Kidney (tissue), 14 donors: ENCODE results near the gene PAM16. TPM values are rescaled to one million over a fixed set of nuclear protein-coding genes. Genes with fewer than 3 reads are reported as not detected.

Experiments used
- DNase-seq, 5 donors: peaks; one replicate each; pipeline ENCODE4 v3.0.0-alpha.2; 2013 to 2020
- FAIRE-seq: peaks from 2 replicates; lab custom pipeline; 2012; peaks lifted over from hg19 to GRCh38; lab: Jason Lieb, UNC
- H3K27ac ChIP-seq, 2 donors: one replicate each; pipeline ENCODE4 v1.7.0; 2013; ENCODE audit warnings: low read depth in 2 of 2, low read length in 2 of 2, inconsistent platforms in 1 of 2
- H3K27me3 ChIP-seq: one replicate; pipeline ENCODE4 v1.7.1; 2013; ENCODE audit warnings: low read length, inconsistent platforms; ENCODE audit not compliant: control insufficient read depth, insufficient read depth
- H3K36me3 ChIP-seq, 3 donors: one replicate each; pipeline versions ENCODE4 v1.7.0 to v1.7.1; 2013; ENCODE audit warnings: low read length in 3 of 3, control low read depth in 1 of 3, inconsistent platforms in 1 of 3; ENCODE audit not compliant: insufficient read depth in 3 of 3, control insufficient read depth in 2 of 3
- H3K4me1 ChIP-seq, 3 donors: one replicate each; pipeline versions ENCODE4 v1.7.0 to v1.7.1; 2013; ENCODE audit warnings: low read length in 3 of 3, inconsistent platforms in 1 of 3, low read depth in 1 of 3; ENCODE audit not compliant: control insufficient read depth in 2 of 3, insufficient read depth in 2 of 3
- H3K4me3 ChIP-seq, 3 donors: one replicate each; pipeline versions ENCODE4 v1.7.0 to v1.8.1; 2013; ENCODE audit warnings: low read length in 3 of 3, control low read depth in 1 of 3, inconsistent platforms in 1 of 3
- H3K9ac ChIP-seq, 3 donors: one replicate each; pipeline versions ENCODE4 v1.7.0 to v1.7.1; 2013; ENCODE audit warnings: low read length in 3 of 3, control low read depth in 1 of 3, inconsistent platforms in 1 of 3
- H3K9me3 ChIP-seq, 3 donors: one replicate each; pipeline versions ENCODE4 v1.7.0 to v1.7.1; 2013; ENCODE audit warnings: low read length in 3 of 3, control low read depth in 1 of 3, inconsistent platforms in 1 of 3; ENCODE audit not compliant: control insufficient read depth in 2 of 3, insufficient read depth in 1 of 3
- CTCF ChIP-seq: IDR thresholded peaks from 3 replicates; pipeline ENCODE4 v1.5.1; 2012; ENCODE audit warnings: mild to moderate bottlenecking, moderate library complexity, borderline replicate concordance; ENCODE audit not compliant: insufficient read depth; ENCODE audit errors: extremely low read depth
- intact Hi-C: fragments of 100-400 bp; cut with DNase I; formaldehyde crosslinking; loops from one replicate; pipeline ENCODE4 v1.11.1; 2022
- polyA plus RNA-seq: library from polyadenylated mRNA; stranded (reverse); fragments of 350-450 nt; fragmentation: Illumina TruSeq; extraction: RNeasy Lipid Tissue Mini Kit (QIAGEN cat#74804); gene quantifications from one replicate; pipeline ENCODE4 v1.2.3, GENCODE V29; 2014; ENCODE audit warnings: low read depth, low replicate concordance; ENCODE audit not compliant: insufficient read depth
- total RNA-seq: library from RNA; stranded (reverse); fragmentation: NEBNext Ultra II Directional; extraction: Animal tissue kit (Norgen Biotek cat#: 25700); gene quantifications from one replicate; pipeline ENCODE4 v1.2.1, GENCODE V29; 2021
- donor health status: control.
- donor health status: control.
- donor health status: control.
- donor health status: control.
- donor health status: control.
- donor health status: DM: yes; HTN: yes; CAD: no.
- donor health status: Normal renal cell carcinoma (clear cell type).

Gene PAM16
- total and polyA plus RNA-seq, 2 donors from 2014 or later, result 29.4 to 61.1 TPM

- H3K27ac ChIP-seq, result no peak overlapping the region
- H3K4me1 ChIP-seq, result peaks cover 2 to 42% (median 9%) of the 10 kb centered on the region in 3 donors
- no peak for FAIRE-seq
- peak in 1 of 5 donors; percentile 79 for DNase-seq
- no peak overlapping the region for H3K9ac ChIP-seq
- no peak overlapping the region for H3K4me3 ChIP-seq
- intact Hi-C loops, result no loop called here
- H3K36me3 ChIP-seq, result peaks cover 0 to 4% (median 2%) of the 10 kb centered on the region in 3 donors
- H3K9me3 ChIP-seq, result no peaks in the 10 kb centered on the region
- no peaks in the 10 kb centered on the region for H3K27me3 ChIP-seq
- no peak for TF ChIP-seq CTCF
Measured at GRCh38 chr16:4384509-4384942, 33.4 kb upstream of the PAM16 start.

- DNase-seq (peak in 1 of 5 donors; percentile 45), FAIRE-seq (no peak)
- Histone ChIP-seq H3K36me3 (peaks cover 0 to 4% (median 2%) of the 10 kb centered on the region in 3 donors), H3K4me1 (peaks cover 2 to 45% (median 9%) of the 10 kb centered on the region in 3 donors), H3K27me3 (no peaks in the 10 kb centered on the region), H3K9me3 (no peaks in the 10 kb centered on the region), H3K9ac (no peak overlapping the region), H3K27ac (no peak overlapping the region), H3K4me3 (no peak overlapping the region)
- no peak for TF ChIP-seq CTCF
- intact Hi-C loops, result no loop called here
Measured at GRCh38 chr16:4383591-4384444, 32.7 kb upstream of the PAM16 start.

GRCh38 chr16:4382795-4383357 is 31.8 kb upstream of the PAM16 start:
- FAIRE-seq, result no peak
- Histone ChIP-seq H3K9me3 (no peaks in the 10 kb centered on the region), H3K4me1 (peaks cover 2 to 50% (median 18%) of the 10 kb centered on the region in 3 donors), H3K9ac (no peak overlapping the region), H3K27ac (no peak overlapping the region), H3K27me3 (no peaks in the 10 kb centered on the region), H3K4me3 (no peak overlapping the region), H3K36me3 (peaks cover 0 to 4% (median 2%) of the 10 kb centered on the region in 3 donors)
- no peak for TF ChIP-seq CTCF
- DNase-seq, result peak in 1 of 5 donors; percentile 38
- intact Hi-C loops, result no loop called here
